ENCODE results near the gene STK32C.

Gene STK32C

DNA sequence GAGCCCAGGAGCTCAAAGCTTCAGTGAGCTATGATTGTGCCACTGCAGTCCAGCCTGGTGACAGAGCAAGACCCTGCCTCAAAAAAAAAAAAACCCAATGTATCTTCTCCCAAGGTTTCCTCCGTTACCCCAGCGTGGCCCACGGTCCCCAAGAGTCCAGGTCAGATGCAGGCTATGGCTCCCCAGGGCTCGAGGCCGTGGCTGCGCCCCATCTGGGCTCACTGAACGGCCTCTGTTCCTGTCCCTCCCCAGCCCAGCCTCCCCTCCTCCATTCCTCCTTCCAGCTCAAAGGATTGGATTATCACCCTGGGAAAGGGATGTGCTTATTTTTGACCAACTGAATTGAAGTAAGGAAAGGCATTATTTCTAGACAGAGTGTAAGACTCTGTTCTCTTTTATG, 31.0 kb downstream of the STK32C start:
- FAIRE-seq, result no peak
- no peak for DNase-seq (ENCODE audit: insufficient read length, low spot score)
- TF ChIP-seq, protein P1, sequence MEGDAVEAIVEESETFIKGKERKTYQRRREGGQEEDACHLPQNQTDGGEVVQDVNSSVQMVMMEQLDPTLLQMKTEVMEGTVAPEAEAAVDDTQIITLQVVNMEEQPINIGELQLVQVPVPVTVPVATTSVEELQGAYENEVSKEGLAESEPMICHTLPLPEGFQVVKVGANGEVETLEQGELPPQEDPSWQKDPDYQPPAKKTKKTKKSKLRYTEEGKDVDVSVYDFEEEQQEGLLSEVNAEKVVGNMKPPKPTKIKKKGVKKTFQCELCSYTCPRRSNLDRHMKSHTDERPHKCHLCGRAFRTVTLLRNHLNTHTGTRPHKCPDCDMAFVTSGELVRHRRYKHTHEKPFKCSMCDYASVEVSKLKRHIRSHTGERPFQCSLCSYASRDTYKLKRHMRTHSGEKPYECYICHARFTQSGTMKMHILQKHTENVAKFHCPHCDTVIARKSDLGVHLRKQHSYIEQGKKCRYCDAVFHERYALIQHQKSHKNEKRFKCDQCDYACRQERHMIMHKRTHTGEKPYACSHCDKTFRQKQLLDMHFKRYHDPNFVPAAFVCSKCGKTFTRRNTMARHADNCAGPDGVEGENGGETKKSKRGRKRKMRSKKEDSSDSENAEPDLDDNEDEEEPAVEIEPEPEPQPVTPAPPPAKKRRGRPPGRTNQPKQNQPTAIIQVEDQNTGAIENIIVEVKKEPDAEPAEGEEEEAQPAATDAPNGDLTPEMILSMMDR (IDR thresholded peaks at IDR 0.05; ENCODE audit: insufficient read depth, missing control alignments), result no peak

DNA sequence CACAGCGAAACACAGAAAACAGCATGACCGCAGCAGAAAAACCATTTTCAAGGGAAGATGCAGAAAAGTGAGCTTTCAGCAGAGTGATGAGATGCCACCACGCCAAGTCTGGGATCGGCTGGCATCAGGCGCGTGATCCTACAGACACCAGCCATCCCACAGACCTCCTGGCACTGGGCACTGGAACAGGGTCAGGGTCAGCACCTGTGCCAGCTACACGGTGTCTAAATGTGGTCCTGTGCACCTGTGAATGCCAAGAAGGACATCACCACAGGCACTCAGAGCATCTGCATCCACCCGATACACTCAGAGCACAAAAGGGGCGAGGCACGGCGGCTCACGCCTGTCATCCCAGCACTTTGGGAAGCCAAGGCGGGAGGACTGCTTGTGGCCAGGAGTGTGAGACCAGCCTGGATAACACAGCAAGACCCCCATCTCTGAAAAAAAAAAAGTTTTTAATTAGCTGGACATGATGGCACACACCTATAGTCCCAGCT, 31.5 kb downstream of the STK32C start:
- FAIRE-seq, result no peak
- TF ChIP-seq, protein P1 (IDR thresholded peaks at IDR 0.05; ENCODE audit: insufficient read depth, missing control alignments), result no peak
- DNase-seq (ENCODE audit: insufficient read length, low spot score), result no peak

DNA sequence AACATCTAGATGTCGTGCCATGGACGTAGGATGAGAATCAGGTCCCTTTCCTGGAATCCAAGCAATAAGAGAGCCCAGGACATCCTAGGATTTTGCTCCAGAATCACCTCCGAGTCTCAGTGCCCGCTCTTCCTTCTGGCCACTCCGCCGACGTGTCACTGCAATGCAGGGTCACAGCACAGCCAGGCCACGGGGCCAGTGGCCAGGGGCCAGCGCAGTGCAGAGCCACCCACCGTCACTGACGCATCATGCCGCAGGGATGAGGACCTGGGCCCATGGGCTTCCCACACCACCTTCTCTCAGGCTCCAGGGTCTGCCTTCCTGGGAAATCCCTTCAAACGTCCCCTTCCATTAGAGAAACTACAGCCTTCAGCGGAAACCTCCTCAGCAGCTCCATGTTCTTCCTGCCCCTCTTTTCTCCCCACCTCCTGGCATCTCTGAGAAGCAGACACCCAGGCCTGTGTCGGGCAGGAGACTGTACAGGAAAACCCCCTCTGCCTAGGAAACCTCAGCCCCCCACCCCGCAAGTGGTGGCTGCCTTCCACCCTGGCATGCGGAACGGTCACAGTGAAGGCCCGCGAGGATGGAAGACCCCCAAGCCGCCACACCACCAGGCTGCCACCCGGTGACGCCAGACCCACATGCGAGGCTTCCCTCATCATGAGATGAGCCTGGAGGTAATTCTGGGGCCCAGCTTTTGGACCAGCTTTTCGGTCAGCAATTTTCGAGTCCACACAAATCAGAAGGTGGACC, 32.1 kb downstream of the STK32C start:
- FAIRE-seq (no peak), DNase-seq (ENCODE audit: insufficient read length, low spot score) (no peak)
- TF ChIP-seq, protein P1 (IDR thresholded peaks at IDR 0.05; ENCODE audit: insufficient read depth, missing control alignments), result no peak

DNA sequence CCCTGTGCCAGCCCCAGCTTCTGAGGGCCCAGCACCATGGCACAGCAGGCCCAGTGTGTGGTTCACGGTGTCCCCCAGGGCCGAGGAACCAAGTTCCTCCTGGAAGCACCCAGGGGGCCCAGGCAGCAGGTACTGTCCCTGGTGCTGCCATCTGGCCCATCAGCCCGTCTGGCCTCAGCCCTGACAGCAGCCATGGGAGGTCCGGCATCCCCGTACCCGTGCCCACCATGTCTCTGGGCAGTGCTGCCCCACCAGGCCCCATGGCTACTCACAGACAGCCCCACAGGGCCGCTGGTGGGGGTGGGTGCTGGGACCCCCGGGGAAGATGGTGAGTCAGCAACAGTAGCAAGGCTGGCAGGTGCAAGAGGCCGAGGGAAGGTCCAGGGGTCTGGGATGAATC, 32.8 kb downstream of the STK32C start:
- TF ChIP-seq, protein P1 (IDR thresholded peaks at IDR 0.05; ENCODE audit: insufficient read depth, missing control alignments), result no peak
- FAIRE-seq (no peak), DNase-seq (ENCODE audit: insufficient read length, low spot score) (no peak)

DNA sequence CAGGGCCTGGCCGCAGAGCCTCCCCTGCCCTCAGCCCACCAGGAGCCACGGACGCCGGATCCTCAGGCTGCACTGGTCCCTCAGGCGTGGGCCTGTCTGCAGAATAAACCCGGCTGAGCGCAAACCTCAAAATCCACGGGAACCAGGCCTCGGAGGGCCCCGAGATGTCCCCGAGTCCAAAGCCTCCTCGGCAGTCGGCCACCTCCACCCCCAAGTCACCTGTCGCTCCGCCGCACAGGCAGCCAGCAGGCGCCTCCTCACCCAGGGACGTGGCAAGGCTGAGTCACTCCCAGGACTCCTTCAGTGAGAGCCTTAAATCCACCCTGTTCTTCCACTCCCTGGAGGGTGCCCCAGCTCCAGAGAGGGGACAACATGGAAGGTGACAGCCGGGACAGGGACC, 33.2 kb downstream of the STK32C start:
- TF ChIP-seq, protein P1 (IDR thresholded peaks at IDR 0.05; ENCODE audit: insufficient read depth, missing control alignments), result no peak
- no peak for FAIRE-seq
- DNase-seq (ENCODE audit: insufficient read length, low spot score), result no peak

DNA sequence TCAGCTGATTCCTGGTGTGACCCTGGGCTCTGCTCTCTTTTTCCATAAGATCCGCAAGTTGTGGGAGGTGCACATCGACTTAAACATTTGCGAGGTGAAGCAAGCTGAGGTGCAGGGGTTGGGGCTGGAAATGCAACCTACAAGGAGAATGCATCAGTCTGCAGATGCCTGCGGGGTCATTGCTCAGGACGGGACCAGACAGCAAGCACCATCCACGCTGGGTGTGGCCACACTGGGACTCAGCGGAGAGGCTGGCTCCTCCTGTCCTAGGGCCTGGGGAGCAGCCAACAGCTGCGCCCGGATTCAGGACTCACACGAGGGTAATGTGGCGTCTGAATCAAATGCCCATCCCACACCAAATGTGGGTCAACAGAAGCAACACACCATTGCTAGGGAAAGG, 33.8 kb downstream of the STK32C start:
- TF ChIP-seq, protein P1 (IDR thresholded peaks at IDR 0.05; ENCODE audit: insufficient read depth, missing control alignments), result no peak
- DNase-seq (ENCODE audit: insufficient read length, low spot score) (no peak), FAIRE-seq (no peak)

DNA sequence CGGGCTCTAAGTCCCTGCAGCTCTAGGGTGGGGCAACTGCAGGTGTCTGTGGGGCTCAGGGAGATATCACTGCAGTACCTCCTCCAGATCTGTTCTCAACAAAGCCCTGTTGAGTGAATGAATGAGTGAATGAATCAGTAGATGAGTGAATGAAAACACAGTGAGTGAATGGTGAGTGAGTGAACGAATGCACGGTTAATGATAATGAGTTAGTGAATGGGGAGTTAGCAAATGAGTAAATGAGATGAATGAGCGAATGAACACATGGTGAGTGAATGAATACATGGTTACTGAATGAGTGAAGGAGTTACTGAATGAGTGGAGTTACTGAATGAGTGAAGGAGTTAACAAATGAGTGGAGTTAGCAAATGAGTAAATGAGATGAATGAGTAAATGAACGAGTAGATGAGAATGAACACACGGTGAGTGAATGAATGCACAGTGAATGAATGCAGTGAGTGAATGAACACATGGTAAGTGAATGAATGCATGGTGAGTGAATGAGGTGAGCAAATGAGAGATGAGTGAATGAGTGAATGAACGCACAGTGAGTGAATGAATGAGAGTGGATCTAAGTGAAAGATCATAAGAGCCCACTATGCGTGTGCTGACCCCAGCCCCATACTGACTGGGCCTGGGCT, 34.3 kb downstream of the STK32C start:
- TF ChIP-seq, protein P1 (IDR thresholded peaks at IDR 0.05; ENCODE audit: insufficient read depth, missing control alignments), result no peak
- DNase-seq (ENCODE audit: insufficient read length, low spot score) (no peak), FAIRE-seq (no peak)
